Testis (tissue), 3 donors: Measurements from ENCODE around the gene MBIP. TPM values are rescaled to one million over a fixed set of nuclear protein-coding genes. Genes with fewer than 3 reads are reported as not detected.
"Not testable (repeated sequence)": the region's sequence is repeated elsewhere in the genome, so short reads cannot be mapped to it uniquely, and the experiment has no call there.

Source experiments
- DNase-seq: peaks from one replicate; pipeline ENCODE4 v3.0.0-alpha.2; 2019
- H3K27ac ChIP-seq, 2 donors: fragments of 200-600 bp; sonication (generic); one replicate each; pipeline ENCODE4 v1.5.1; 2019
- H3K27me3 ChIP-seq: fragments of 200-600 bp; sonication (generic); one replicate; pipeline ENCODE4 v1.5.1; 2019
- H3K36me3 ChIP-seq: fragments of 200-600 bp; sonication (generic); one replicate; pipeline ENCODE4 v1.5.1; 2017; ENCODE audit warnings: low read depth; ENCODE audit errors: missing control alignments
- H3K4me1 ChIP-seq: fragments of 200-600 bp; sonication (generic); one replicate; pipeline ENCODE4 v1.5.1; 2019
- H3K4me3 ChIP-seq, 2 donors: fragments of 200-600 bp; sonication (generic); one replicate each; pipeline ENCODE4 v1.5.1; 2017 to 2019
- H3K9me3 ChIP-seq: fragments of 200-600 bp; sonication (generic); one replicate; pipeline ENCODE4 v1.5.1; 2017
- POLR2A ChIP-seq: fragments of 450-650 bp; IDR thresholded peaks from one replicate; pipeline ENCODE4 v1.6.1; 2017; ENCODE audit warnings: antibody characterized with exemption, mild to moderate bottlenecking, moderate library complexity
- WGBS, 2 donors: methylation state at CpG; one replicate each; pipeline ENCODE4 v1.1.5; 2018; 5-methylcytosine and 5-hydroxymethylcytosine counted together
- intact Hi-C: fragments of 100-400 bp; cut with DNase I; formaldehyde crosslinking; loops from one replicate; pipeline ENCODE4 v1.15.1; 2023; ENCODE audit warnings: low total_unique reads
- polyA plus RNA-seq: library from polyadenylated mRNA; stranded (reverse); fragments of 350-450 nt; fragmentation: Illumina TruSeq; extraction: RNeasy Lipid Tissue Mini Kit (QIAGEN cat#74804); gene quantifications from one replicate; pipeline ENCODE4 v1.2.3, GENCODE V29; 2014; ENCODE audit warnings: low read depth, low replicate concordance; ENCODE audit not compliant: insufficient read depth
- total RNA-seq, 2 donors: library from RNA; depleted of rRNA; stranded (reverse); fragments of >200 nt; gene quantifications; one replicate each; pipeline ENCODE4 v1.2.3, GENCODE V29; 2016
- TF ChIP-seq, protein P1 (sequence below), 3 experiments: fragments of 450-650 bp in 2 of 3; fragments of 200-600 bp in 1 of 3; sonication (generic) in 1 of 3; IDR thresholded peaks; one replicate each; pipeline ENCODE4 v1.5.1; 2016 to 2019; ENCODE audit warnings: antibody characterized with exemption in 3 of 3, mild to moderate bottlenecking in 2 of 3, moderate library complexity in 1 of 3

Gene MBIP
- total and polyA plus RNA-seq, 3 donors from 2014 or later = 21.0 to 27.5 (median 22.1) TPM

- Histone ChIP-seq H3K4me3 (no peak overlapping the region), H3K9me3 (no peaks in the 10 kb centered on the region), H3K27me3 (no peaks in the 10 kb centered on the region), H3K4me1 (no peaks in the 10 kb centered on the region), H3K27ac (no peak overlapping the region), H3K36me3 (no peaks in the 10 kb centered on the region)
- TF ChIP-seq POLR2A = no peak
- TF ChIP-seq, protein P1, sequence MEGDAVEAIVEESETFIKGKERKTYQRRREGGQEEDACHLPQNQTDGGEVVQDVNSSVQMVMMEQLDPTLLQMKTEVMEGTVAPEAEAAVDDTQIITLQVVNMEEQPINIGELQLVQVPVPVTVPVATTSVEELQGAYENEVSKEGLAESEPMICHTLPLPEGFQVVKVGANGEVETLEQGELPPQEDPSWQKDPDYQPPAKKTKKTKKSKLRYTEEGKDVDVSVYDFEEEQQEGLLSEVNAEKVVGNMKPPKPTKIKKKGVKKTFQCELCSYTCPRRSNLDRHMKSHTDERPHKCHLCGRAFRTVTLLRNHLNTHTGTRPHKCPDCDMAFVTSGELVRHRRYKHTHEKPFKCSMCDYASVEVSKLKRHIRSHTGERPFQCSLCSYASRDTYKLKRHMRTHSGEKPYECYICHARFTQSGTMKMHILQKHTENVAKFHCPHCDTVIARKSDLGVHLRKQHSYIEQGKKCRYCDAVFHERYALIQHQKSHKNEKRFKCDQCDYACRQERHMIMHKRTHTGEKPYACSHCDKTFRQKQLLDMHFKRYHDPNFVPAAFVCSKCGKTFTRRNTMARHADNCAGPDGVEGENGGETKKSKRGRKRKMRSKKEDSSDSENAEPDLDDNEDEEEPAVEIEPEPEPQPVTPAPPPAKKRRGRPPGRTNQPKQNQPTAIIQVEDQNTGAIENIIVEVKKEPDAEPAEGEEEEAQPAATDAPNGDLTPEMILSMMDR (IDR thresholded peaks at IDR 0.05) = no peak
- DNase-seq = no peak
- intact Hi-C loops = no loop called here
Measured at GRCh38 chr14:36340276-36340890, 19.9 kb upstream of the MBIP start.

DNA sequence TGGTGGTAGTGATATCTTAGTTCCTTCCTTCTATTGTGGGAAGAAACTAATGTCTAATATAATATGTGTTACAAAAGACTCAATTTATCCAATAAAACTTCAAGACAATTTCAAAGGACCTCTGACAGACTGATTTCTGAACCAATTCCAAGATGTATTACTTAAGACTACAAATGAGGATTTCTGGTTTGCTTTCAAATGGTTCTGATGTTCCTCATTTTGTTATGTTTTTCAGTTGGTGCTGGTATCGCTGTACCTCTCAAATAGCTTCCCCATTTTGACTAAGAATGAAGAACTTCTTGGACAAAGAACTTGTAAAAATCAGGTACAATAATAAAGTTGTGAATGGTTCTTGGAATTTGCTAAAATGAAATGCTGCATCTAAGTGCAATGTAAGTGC, 19.4 kb upstream of the MBIP start:
- intact Hi-C loops = no loop called here

DNA sequence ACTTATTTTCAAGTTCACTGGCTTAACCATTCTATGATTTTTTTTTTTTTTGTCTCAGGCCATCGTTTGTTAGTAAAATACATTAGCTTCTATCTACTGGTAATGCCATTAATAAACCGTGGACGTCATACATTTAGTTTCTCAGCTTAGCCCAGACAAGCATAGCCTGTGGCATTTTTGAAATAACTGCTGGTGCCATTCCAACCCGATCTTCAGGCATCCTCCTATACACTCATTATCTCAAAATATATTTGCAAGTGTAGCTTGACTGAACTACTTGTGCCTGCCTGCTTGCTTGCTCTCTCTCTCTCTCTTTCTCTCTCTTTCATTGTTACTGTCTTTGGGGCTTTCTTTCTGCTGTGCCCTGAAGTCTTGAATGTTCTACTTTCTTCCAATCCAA, 12.7 kb upstream of the MBIP start:
- TF ChIP-seq, protein P1 (IDR thresholded peaks at IDR 0.05) = no peak
- TF ChIP-seq POLR2A = no peak
- H3K27me3 ChIP-seq = no peaks in the 10 kb centered on the region
- intact Hi-C loops = no loop called here
- no peak overlapping the region for H3K4me3 ChIP-seq
- no peak overlapping the region for H3K27ac ChIP-seq
- no peaks in the 10 kb centered on the region for H3K9me3 ChIP-seq
- no peaks in the 10 kb centered on the region for H3K4me1 ChIP-seq
- no peaks in the 10 kb centered on the region for H3K36me3 ChIP-seq
- WGBS, 2 donors = 77 to 80% methylated on average over 4 of the region's 4 CpGs
- no peak for DNase-seq

More for the DNA sequence above, 19.4 kb upstream of the MBIP start:
- H3K27ac ChIP-seq = no peak overlapping the region
- 83 to 85% methylated on average over 1 of the region's 1 CpG for WGBS, 2 donors
- DNase-seq = no peak
- H3K4me3 ChIP-seq = no peak overlapping the region
- H3K4me1 ChIP-seq = no peaks in the 10 kb centered on the region
- H3K9me3 ChIP-seq = no peaks in the 10 kb centered on the region
- no peaks in the 10 kb centered on the region for H3K27me3 ChIP-seq
- TF ChIP-seq, protein P1 (IDR thresholded peaks at IDR 0.05) = no peak
- TF ChIP-seq POLR2A = no peak
- no peaks in the 10 kb centered on the region for H3K36me3 ChIP-seq

DNA sequence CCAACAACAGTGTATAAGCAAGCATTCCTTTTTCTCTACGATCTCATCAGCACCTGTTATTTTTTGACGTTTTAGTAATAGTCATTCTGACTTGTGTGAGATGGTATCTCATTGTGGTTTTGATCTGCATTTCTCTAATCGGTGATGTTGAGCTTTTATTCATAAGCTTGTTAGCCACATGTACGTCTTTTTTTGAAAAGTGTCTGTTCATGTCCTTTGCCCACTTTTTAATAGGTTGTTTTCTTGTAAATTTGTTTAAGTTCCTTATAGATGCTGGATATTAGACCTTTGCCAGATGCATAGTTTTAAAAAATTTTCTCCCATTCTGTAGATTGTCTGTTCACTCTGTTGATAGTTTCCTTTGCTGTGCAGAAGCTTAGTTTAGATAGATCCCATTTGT, 7.1 kb upstream of the MBIP start:
- H3K27ac ChIP-seq, H3K27me3 ChIP-seq, DNase-seq, H3K4me3 ChIP-seq, H3K9me3 ChIP-seq, H3K4me1 ChIP-seq, intact Hi-C loops, H3K36me3 ChIP-seq: not testable (repeated sequence)
- 87 to 93% methylated on average over 4 of the region's 4 CpGs for WGBS, 2 donors

GRCh38 chr14:36325853-36326252, 5.4 kb upstream of the MBIP start:
- Histone ChIP-seq H3K27me3 (no peaks in the 10 kb centered on the region), H3K9me3 (no peaks in the 10 kb centered on the region), H3K4me1 (no peaks in the 10 kb centered on the region), H3K36me3 (no peaks in the 10 kb centered on the region), H3K27ac (no peak overlapping the region), H3K4me3 (no peak overlapping the region)
- intact Hi-C loops = no loop called here
- no peak for DNase-seq
- WGBS, 2 donors = 90 to 93% methylated on average over 3 of the region's 3 CpGs
- TF ChIP-seq POLR2A = no peak
- TF ChIP-seq, protein P1 (IDR thresholded peaks at IDR 0.05) = no peak
